GM10847 (cell line): Measurements from ENCODE around the gene NPPC.

ENCODE experiments used
- POLR2A ChIP-seq: IDR thresholded peaks from 2 replicates; pipeline ENCODE4 v1.6.1; 2011; ENCODE audit not compliant: insufficient read length; ENCODE audit errors: extremely low read depth

The NPPC gene

GRCh38 chr2:231884438-231885140, 41.6 kb downstream of the NPPC start:
- TF ChIP-seq POLR2A = no peak

GRCh38 chr2:231883468-231883881, 42.7 kb downstream of the NPPC start:
- no peak for TF ChIP-seq POLR2A

- TF ChIP-seq POLR2A = no peak
Observed at GRCh38 chr2:231882646-231883045, 43.5 kb downstream of the NPPC start.

GRCh38 chr2:231879216-231879615, 47.0 kb downstream of the NPPC start:
- TF ChIP-seq POLR2A = no peak

- TF ChIP-seq POLR2A = no peak
Observed at GRCh38 chr2:231877533-231878456, 48.4 kb downstream of the NPPC start.

- no peak for TF ChIP-seq POLR2A
Observed at GRCh38 chr2:231874944-231875343, 51.3 kb downstream of the NPPC start.
